GM23248 (cell line): Measurements from ENCODE around the gene PPP2R5D. TPM values are rescaled to one million over a fixed set of nuclear protein-coding genes. Genes with fewer than 3 reads are reported as not detected.

Experiments used
- DNase-seq: peaks from one replicate; pipeline ENCODE4 v3.0.0-alpha.2; 2015
- H2AFZ ChIP-seq: fragments of 200-600 bp; sonication (generic); 2 replicates; pipeline ENCODE4 v1.6.1; 2016; ENCODE audit warnings: antibody characterized with exemption
- H3F3A ChIP-seq: fragments of 200-600 bp; sonication (generic); 2 replicates; pipeline ENCODE4 v1.6.1; 2016; ENCODE audit warnings: mild to moderate bottlenecking, antibody characterized with exemption, mixed run types; ENCODE audit not compliant: insufficient read depth
- H3K27ac ChIP-seq: fragments of 200-600 bp; sonication (generic); 2 replicates; pipeline ENCODE4 v1.5.1; 2016; ENCODE audit warnings: mild to moderate bottlenecking
- H3K27me3 ChIP-seq: fragments of 200-600 bp; sonication (generic); replicated peaks from 2 replicates; pipeline ENCODE4 v1.6.1; 2016; ENCODE audit warnings: mild to moderate bottlenecking; ENCODE audit not compliant: insufficient read depth
- H3K36me3 ChIP-seq: fragments of 200-600 bp; sonication (generic); 2 replicates; pipeline ENCODE4 v1.6.1; 2016; ENCODE audit warnings: low read depth, mild to moderate bottlenecking
- H3K4me1 ChIP-seq: fragments of 200-600 bp; sonication (generic); 2 replicates; pipeline ENCODE4 v1.6.1; 2016; ENCODE audit warnings: mild to moderate bottlenecking; ENCODE audit not compliant: insufficient read depth
- H3K4me2 ChIP-seq: fragments of 200-600 bp; sonication (generic); one replicate; pipeline ENCODE4 v1.6.1; 2016; ENCODE audit warnings: mild to moderate bottlenecking; ENCODE audit not compliant: unreplicated experiment
- H3K4me3 ChIP-seq: fragments of 200-600 bp; sonication (generic); 2 replicates; pipeline ENCODE4 v1.5.1; 2016; ENCODE audit warnings: mild to moderate bottlenecking
- H3K79me2 ChIP-seq: fragments of 200-600 bp; sonication (generic); 2 replicates; pipeline ENCODE4 v1.6.1; 2016; ENCODE audit warnings: mild to moderate bottlenecking; ENCODE audit not compliant: insufficient read depth
- H3K9ac ChIP-seq: fragments of 200-600 bp; sonication (generic); 2 replicates; pipeline ENCODE4 v1.6.1; 2016; ENCODE audit warnings: mild to moderate bottlenecking
- H3K9me2 ChIP-seq: fragments of 200-600 bp; sonication (generic); 2 replicates; pipeline ENCODE4 v1.6.1; 2016; ENCODE audit warnings: mixed run types, mild to moderate bottlenecking, moderate library complexity; ENCODE audit not compliant: insufficient read depth
- H3K9me3 ChIP-seq: fragments of 200-600 bp; sonication (generic); one replicate; pipeline ENCODE4 v1.6.1; 2017; ENCODE audit warnings: low read depth
- H4K20me1 ChIP-seq: fragments of 200-600 bp; sonication (generic); 2 replicates; pipeline ENCODE4 v1.6.0; 2016; ENCODE audit not compliant: insufficient read depth
- EZH2 ChIP-seq: fragments of 200-600 bp; sonication (generic); IDR thresholded peaks from 2 replicates; pipeline ENCODE4 v1.6.1; 2018; ENCODE audit warnings: antibody characterized with exemption, mild to moderate bottlenecking; ENCODE audit not compliant: insufficient read depth, poor library complexity, severe bottlenecking
- EZH2phosphoT487 ChIP-seq: fragments of 200-600 bp; sonication (generic); IDR thresholded peaks from 2 replicates; pipeline ENCODE4 v1.6.1; 2018; ENCODE audit warnings: antibody characterized with exemption, moderate library complexity, mild to moderate bottlenecking, low read depth; ENCODE audit not compliant: insufficient read depth
- WGBS, 2 experiments: methylation state at CpG; one replicate each; pipeline ENCODE4 v1.1.6; 2015 to 2017; ENCODE audit warnings: low lambda C conversion rate in 2 of 2, low coverage in 1 of 2; ENCODE audit errors: missing lambda C conversion rate in 2 of 2; 5-methylcytosine and 5-hydroxymethylcytosine counted together
- in situ Hi-C: fragments of 300-500 bp; cut with MboI; formaldehyde crosslinking; loops from 2 replicates; pipeline ENCODE4 v1.15.0; 2020
- polyA plus RNA-seq: library from polyadenylated mRNA; unstranded; fragments of >200 nt; fragmentation: Nextera tagmentation; extraction: Ambion mirVana; gene quantifications from 2 replicates; pipeline ENCODE4 v1.2.1, GENCODE V29; 2016
- total RNA-seq: library from RNA; depleted of rRNA; stranded (reverse); fragments of >200 nt; shearing (Covaris generic); gene quantifications from 2 replicates; pipeline ENCODE4 v1.2.3, GENCODE V29; 2014

PPP2R5D gene
- total and polyA plus RNA-seq, 2 experiments from 2014 or later = 40.7 to 42.7 TPM

- in situ Hi-C loops = no loop called here
- peak overlapping the region; percentile 85 for H3K9ac ChIP-seq
Observed at GRCh38 chr6:43020847-43021246, 36.5 kb downstream of the PPP2R5D start.

GRCh38 chr6:43021270-43022047 lies 37.1 kb downstream of the PPP2R5D start, which contains the start of gene RRP36:
Gene RRP36, plus strand, starts transcription at chr6:43021623. Its CDS starts 32 bp downstream, at chr6:43021655.
- Histone ChIP-seq H3K9me2 (no peaks in the 10 kb centered on the region), H3K4me2 (peak within 1 kb of the TSS; percentile 90), H3K9me3 (no peaks in the 10 kb centered on the region), H3K79me2 (peaks cover 74% of the 10 kb centered on the region), H2AFZ (peak within 1 kb of the TSS; percentile 85), H3K9ac (peak within 1 kb of the TSS; percentile 85), H3K36me3 (peaks cover 39% of the 10 kb centered on the region), H3K4me3 (peak within 1 kb of the TSS; percentile 80), H4K20me1 (no peaks in the 10 kb centered on the region; the same call in 1 of the 2 replicates), H3K27ac (peak within 1 kb of the TSS; percentile 68), H3K4me1 (peaks cover 11% of the 10 kb centered on the region), H3K27me3 (no peaks in the 10 kb centered on the region), H3F3A (peaks cover 49% of the 10 kb centered on the region)
- in situ Hi-C loops = no loop called here
- 1 to 4% methylated on average over 34 to 56 of the region's 56 CpGs for WGBS, 2 experiments
- DNase-seq = peak; percentile 94
- TF ChIP-seq EZH2 = no peak

More at GRCh38 chr6:43020847-43021246, 36.5 kb downstream of the PPP2R5D start:
- no peak for TF ChIP-seq EZH2phosphoT487
- no peak for TF ChIP-seq EZH2
- Histone ChIP-seq H3K9me2 (no peaks in the 10 kb centered on the region), H3K4me1 (peaks cover 17% of the 10 kb centered on the region), H4K20me1 (no peaks in the 10 kb centered on the region; the same call in 1 of the 2 replicates), H3K79me2 (peaks cover 80% of the 10 kb centered on the region), H3K4me2 (peak overlapping the region; percentile 90), H3K27ac (peak overlapping the region; percentile 68), H3F3A (peaks cover 43% of the 10 kb centered on the region), H2AFZ (peak overlapping the region; percentile 85), H3K36me3 (peaks cover 33% of the 10 kb centered on the region), H3K27me3 (no peaks in the 10 kb centered on the region), H3K4me3 (peak overlapping the region; percentile 80), H3K9me3 (no peaks in the 10 kb centered on the region)
- 26 to 38% methylated on average over 5 of the region's 5 CpGs for WGBS, 2 experiments
- DNase-seq = no peak

GRCh38 chr6:43024436-43024835 lies 40.1 kb downstream of the PPP2R5D start:
- Histone ChIP-seq H3K9ac (no peak overlapping the region), H3K4me2 (no peak overlapping the region), H3K27me3 (no peaks in the 10 kb centered on the region), H3K27ac (no peak overlapping the region), H3K9me3 (no peaks in the 10 kb centered on the region), H2AFZ (no peak overlapping the region), H3K36me3 (peaks cover 46% of the 10 kb centered on the region), H3K9me2 (no peaks in the 10 kb centered on the region), H3K4me3 (no peak overlapping the region), H3F3A (peaks cover 40% of the 10 kb centered on the region), H3K79me2 (peaks cover 44% of the 10 kb centered on the region), H4K20me1 (no peaks in the 10 kb centered on the region), H3K4me1 (peaks cover 7% of the 10 kb centered on the region)
- 91 to 93% methylated on average over 2 of the region's 2 CpGs for WGBS, 2 experiments
- TF ChIP-seq EZH2 (no peak), EZH2phosphoT487 (no peak)
- in situ Hi-C loops = no loop called here
- DNase-seq = no peak

- H3K27ac ChIP-seq = no peak overlapping the region
- no peaks in the 10 kb centered on the region for H3K9me3 ChIP-seq
- no peak overlapping the region for H3K4me2 ChIP-seq
- WGBS, 2 experiments = 78 to 79% methylated on average over 5 of the region's 5 CpGs
- TF ChIP-seq EZH2phosphoT487 = no peak
- TF ChIP-seq EZH2 = no peak
- no peak overlapping the region for H3K9ac ChIP-seq
- peaks cover 34% of the 10 kb centered on the region for H3F3A ChIP-seq
- H3K79me2 ChIP-seq = peaks cover 35% of the 10 kb centered on the region
- DNase-seq = no peak
- no peak overlapping the region for H3K4me3 ChIP-seq
- H3K4me1 ChIP-seq = no peaks in the 10 kb centered on the region; the same call in 1 of the 2 replicates
- no peaks in the 10 kb centered on the region for H3K9me2 ChIP-seq
- H4K20me1 ChIP-seq = no peaks in the 10 kb centered on the region
- H2AFZ ChIP-seq = no peak overlapping the region
- H3K27me3 ChIP-seq = no peaks in the 10 kb centered on the region
- H3K36me3 ChIP-seq = peaks cover 52% of the 10 kb centered on the region
- in situ Hi-C loops = no loop called here
Observed at GRCh38 chr6:43026365-43026764, 42.0 kb downstream of the PPP2R5D start.
